Osteocyte (in vitro differentiated cells): ENCODE measurements around the gene NCK2. TPM values are rescaled to one million over a fixed set of nuclear protein-coding genes. Genes with fewer than 3 reads are reported as not detected.

Source experiments
- DNase-seq: peaks from one replicate; pipeline ENCODE4 v3.0.0; 2021; ENCODE audit warnings: mixed read lengths; ENCODE audit not compliant: unreplicated experiment; ENCODE audit errors: extremely low spot score
- H3K27ac Mint-ChIP-seq: one replicate; pipeline ENCODE4 v1.8.0; 2021; ENCODE audit warnings: mild to moderate bottlenecking, mixed read lengths; ENCODE audit not compliant: unreplicated experiment
- H3K27me3 Mint-ChIP-seq: one replicate; pipeline ENCODE4 v1.8.0; 2021; ENCODE audit warnings: mixed read lengths; ENCODE audit not compliant: unreplicated experiment
- H3K36me3 Mint-ChIP-seq: one replicate; pipeline ENCODE4 v1.8.0; 2021; ENCODE audit warnings: mixed read lengths; ENCODE audit not compliant: unreplicated experiment
- H3K4me1 Mint-ChIP-seq: one replicate; pipeline ENCODE4 v1.8.0; 2021; ENCODE audit warnings: mixed read lengths; ENCODE audit not compliant: unreplicated experiment
- H3K4me3 Mint-ChIP-seq: one replicate; pipeline ENCODE4 v1.8.0; 2021; ENCODE audit warnings: mild to moderate bottlenecking, moderate library complexity, mixed read lengths; ENCODE audit not compliant: unreplicated experiment
- H3K9me3 Mint-ChIP-seq: one replicate; pipeline ENCODE4 v1.8.0; 2021; ENCODE audit warnings: mixed read lengths; ENCODE audit not compliant: unreplicated experiment
- total RNA-seq: library from RNA; stranded (reverse); gene quantifications from 2 replicates; pipeline ENCODE4 v1.2.1, GENCODE V29; 2021
- TF ChIP-seq, protein P1 (sequence below): fragments of 200-600 bp; sonication (generic); IDR thresholded peaks from 2 replicates; pipeline ENCODE4 v1.5.0; 2021; ENCODE audit warnings: antibody characterized with exemption, mild to moderate bottlenecking, moderate library complexity

Gene NCK2
- total RNA-seq, 1 donor from 2014 or later, result 39.5 TPM

DNA sequence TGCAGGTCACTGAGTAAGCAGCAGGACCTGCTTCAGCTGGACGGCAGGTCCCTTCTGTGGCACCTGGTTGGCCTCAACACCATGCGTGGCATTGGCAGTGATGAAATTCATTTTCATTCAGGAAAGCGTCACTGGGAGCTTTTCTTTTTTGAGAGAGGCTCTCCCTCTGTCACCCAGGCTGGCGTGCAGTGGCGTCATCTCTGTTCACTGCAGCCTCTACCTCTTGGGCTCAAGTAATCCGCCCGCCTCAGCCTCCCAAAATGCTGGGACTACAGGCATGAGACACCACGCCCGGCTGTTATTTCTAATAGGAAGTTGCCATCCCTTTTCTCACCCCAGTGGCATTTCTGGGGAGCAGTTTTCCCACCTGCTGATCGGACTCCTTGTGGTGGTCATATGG, 39.3 kb downstream of the NCK2 start:
- no peaks in the 10 kb centered on the region for H3K9me3 Mint-ChIP-seq
- no peaks in the 10 kb centered on the region for H3K36me3 Mint-ChIP-seq
- H3K27ac Mint-ChIP-seq, result no peak overlapping the region
- TF ChIP-seq, protein P1, sequence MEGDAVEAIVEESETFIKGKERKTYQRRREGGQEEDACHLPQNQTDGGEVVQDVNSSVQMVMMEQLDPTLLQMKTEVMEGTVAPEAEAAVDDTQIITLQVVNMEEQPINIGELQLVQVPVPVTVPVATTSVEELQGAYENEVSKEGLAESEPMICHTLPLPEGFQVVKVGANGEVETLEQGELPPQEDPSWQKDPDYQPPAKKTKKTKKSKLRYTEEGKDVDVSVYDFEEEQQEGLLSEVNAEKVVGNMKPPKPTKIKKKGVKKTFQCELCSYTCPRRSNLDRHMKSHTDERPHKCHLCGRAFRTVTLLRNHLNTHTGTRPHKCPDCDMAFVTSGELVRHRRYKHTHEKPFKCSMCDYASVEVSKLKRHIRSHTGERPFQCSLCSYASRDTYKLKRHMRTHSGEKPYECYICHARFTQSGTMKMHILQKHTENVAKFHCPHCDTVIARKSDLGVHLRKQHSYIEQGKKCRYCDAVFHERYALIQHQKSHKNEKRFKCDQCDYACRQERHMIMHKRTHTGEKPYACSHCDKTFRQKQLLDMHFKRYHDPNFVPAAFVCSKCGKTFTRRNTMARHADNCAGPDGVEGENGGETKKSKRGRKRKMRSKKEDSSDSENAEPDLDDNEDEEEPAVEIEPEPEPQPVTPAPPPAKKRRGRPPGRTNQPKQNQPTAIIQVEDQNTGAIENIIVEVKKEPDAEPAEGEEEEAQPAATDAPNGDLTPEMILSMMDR, result no peak
- no peak overlapping the region for H3K4me3 Mint-ChIP-seq
- no peak for DNase-seq
- no peaks in the 10 kb centered on the region for H3K27me3 Mint-ChIP-seq
- peaks cover 8% of the 10 kb centered on the region for H3K4me1 Mint-ChIP-seq

DNA sequence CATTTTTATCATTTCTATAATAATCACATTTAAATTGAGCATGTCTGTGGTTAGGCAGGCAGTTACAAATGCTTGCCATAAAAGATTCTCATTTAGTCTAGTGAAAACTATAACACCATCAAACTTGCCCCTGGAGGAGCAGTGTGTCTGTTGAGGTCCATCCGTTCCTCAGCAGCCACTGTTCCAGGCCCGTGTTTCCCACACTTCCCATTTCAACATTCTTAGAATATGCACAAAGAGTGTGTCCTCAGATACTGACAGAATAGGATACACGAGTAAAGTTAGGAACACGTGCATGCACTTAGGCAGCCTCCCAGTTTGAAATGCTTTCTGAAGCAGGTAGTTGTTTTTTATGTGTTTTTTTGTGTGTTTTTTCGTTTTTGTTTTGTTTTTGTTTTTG, 39.9 kb downstream of the NCK2 start:
- DNase-seq, result no peak
- Mint-ChIP-seq H3K27ac (no peak overlapping the region), H3K27me3 (no peaks in the 10 kb centered on the region), H3K4me1 (peaks cover 8% of the 10 kb centered on the region), H3K36me3 (no peaks in the 10 kb centered on the region), H3K9me3 (no peaks in the 10 kb centered on the region), H3K4me3 (no peak overlapping the region)
- TF ChIP-seq, protein P1, result no peak

DNA sequence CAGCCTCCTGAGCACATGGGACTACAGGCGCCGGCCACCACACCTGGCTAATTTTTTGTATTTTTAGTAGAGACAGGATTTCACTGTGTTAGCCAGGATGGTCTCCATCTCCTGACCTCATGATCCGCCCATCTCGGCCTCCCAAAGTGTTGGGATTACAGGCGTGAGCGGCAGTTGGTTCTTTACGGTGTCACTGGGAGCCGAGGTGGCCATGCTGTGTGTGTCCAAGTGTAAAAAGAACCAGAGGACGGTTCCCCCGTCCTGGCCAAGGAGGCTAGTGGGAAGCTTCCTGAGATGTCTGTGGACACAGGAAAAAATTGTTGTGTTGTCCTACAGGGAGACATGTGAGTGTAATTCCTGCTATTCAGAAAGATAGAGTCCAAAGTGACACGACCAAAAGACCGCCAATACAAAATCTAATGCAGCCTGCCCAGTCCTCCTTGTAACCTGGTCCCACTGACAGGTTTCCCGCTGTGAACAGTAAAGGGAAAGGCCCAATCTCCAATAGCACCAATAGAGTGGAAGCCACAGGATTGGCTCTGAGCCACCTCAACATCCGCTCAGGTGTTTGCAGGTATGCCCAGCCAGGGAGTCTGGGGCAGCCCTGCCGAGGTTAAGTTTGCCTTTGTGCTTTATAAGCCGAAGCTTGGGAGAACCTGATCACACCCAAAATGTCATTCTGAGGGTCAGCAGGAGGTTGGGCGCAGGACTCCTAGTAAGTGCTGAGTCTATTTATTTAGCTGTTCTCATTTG, 40.6 kb downstream of the NCK2 start:
- Mint-ChIP-seq H3K4me1 (peaks cover 14% of the 10 kb centered on the region), H3K27ac (no peak overlapping the region), H3K36me3 (no peaks in the 10 kb centered on the region), H3K4me3 (no peak overlapping the region), H3K27me3 (no peaks in the 10 kb centered on the region), H3K9me3 (no peaks in the 10 kb centered on the region)
- TF ChIP-seq, protein P1, result no peak
- no peak for DNase-seq

DNA sequence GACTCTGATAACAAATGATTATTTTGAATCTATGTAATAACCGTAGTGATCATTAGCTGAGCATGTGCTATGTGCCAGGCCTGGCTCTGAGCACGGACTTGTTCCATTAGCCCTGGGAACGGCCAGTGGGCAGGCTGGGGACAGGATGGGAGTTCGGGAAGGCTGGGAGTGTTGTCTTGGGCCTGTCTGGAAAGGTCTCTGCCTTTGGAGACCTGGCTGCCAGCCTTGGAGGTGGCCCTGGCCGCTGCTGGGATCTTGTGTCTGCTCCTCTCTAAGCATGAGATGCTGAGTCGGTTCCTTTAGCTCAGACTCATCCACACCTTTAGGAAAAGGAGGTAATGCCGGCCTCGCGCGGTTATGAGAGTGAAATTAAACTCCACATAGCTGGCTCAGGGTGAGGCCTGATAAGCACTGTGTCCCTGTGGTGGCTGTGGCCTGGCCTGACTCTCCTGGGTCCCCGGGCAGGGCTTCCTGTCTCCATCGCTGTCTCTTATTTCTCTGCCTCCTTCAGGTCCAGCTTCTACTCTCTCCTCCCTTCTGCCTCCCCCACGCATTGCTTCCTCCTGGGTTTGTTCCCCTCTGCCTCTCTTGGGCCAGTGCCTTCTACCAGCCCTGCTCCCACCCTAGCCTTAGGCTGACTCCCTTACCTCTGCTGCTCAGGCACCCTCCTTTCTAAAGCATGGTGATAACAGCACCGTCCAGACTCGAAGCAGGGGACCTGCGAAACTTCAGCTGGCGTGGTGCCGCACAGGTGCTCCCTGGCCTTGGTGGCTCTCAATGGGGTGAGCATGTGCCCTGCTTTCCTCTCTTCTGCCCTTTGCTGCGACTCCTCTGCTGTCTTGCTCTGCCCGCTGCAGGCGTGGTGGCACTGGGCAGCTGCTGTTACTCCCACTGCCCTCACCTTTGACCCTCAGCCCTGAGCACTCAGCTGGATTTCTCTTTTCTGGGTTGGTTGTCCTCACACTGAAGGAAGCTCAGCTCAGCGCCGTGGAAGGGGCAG, 41.8 kb downstream of the NCK2 start:
- no peak overlapping the region for H3K4me3 Mint-ChIP-seq
- TF ChIP-seq, protein P1, result no peak
- H3K9me3 Mint-ChIP-seq, result no peaks in the 10 kb centered on the region
- no peaks in the 10 kb centered on the region for H3K36me3 Mint-ChIP-seq
- H3K4me1 Mint-ChIP-seq, result peaks cover 18% of the 10 kb centered on the region
- H3K27ac Mint-ChIP-seq, result no peak overlapping the region
- no peaks in the 10 kb centered on the region for H3K27me3 Mint-ChIP-seq
- no peak for DNase-seq
